ENCODE results near the gene CCDC85A.

Gene CCDC85A

GRCh38 chr2:56297671-56298070, 113.9 kb downstream of the CCDC85A start:
- no peak for DNase-seq (ENCODE audit: low read depth in 2 of 2)

GRCh38 chr2:56299171-56299691, 115.4 kb downstream of the CCDC85A start:
- no peak for DNase-seq (ENCODE audit: low read depth in 2 of 2)

- DNase-seq (ENCODE audit: low read depth in 2 of 2): no peak
These were observed 125.9 kb downstream of the CCDC85A start for GRCh38 chr2:56309626-56310170.

GRCh38 chr2:56313500-56313921, 129.7 kb downstream of the CCDC85A start:
- no peak for DNase-seq (ENCODE audit: low read depth in 2 of 2)

GRCh38 chr2:56314371-56314770, 130.6 kb downstream of the CCDC85A start:
- no peak for DNase-seq (ENCODE audit: low read depth in 2 of 2)

- no peak for DNase-seq (ENCODE audit: low read depth in 2 of 2)
These were observed 131.0 kb downstream of the CCDC85A start for GRCh38 chr2:56314796-56315195.

GRCh38 chr2:56315376-56315775, 131.6 kb downstream of the CCDC85A start:
- no peak for DNase-seq (ENCODE audit: low read depth in 2 of 2)

- DNase-seq (ENCODE audit: low read depth in 2 of 2): no peak
These were observed 132.2 kb downstream of the CCDC85A start for GRCh38 chr2:56316011-56316410.

- DNase-seq (ENCODE audit: low read depth in 2 of 2): no peak
These were observed 134.4 kb downstream of the CCDC85A start for GRCh38 chr2:56318147-56318546.

- no peak for DNase-seq (ENCODE audit: low read depth in 2 of 2)
These were observed 142.0 kb downstream of the CCDC85A start for GRCh38 chr2:56325661-56326345.

GRCh38 chr2:56326346-56326741, 142.6 kb downstream of the CCDC85A start:
- DNase-seq (ENCODE audit: low read depth in 2 of 2): no peak

- no peak for DNase-seq (ENCODE audit: low read depth in 2 of 2)
These were observed 148.0 kb downstream of the CCDC85A start for GRCh38 chr2:56331810-56332209.

GRCh38 chr2:56333812-56334485, 150.2 kb downstream of the CCDC85A start:
- DNase-seq (ENCODE audit: low read depth in 2 of 2): no peak

GRCh38 chr2:56334622-56335021, 150.8 kb downstream of the CCDC85A start:
- no peak for DNase-seq (ENCODE audit: low read depth in 2 of 2)

- no peak for DNase-seq (ENCODE audit: low read depth in 2 of 2)
These were observed 151.3 kb downstream of the CCDC85A start for GRCh38 chr2:56335101-56335500.

- no peak for DNase-seq (ENCODE audit: low read depth in 2 of 2)
These were observed 153.6 kb downstream of the CCDC85A start for GRCh38 chr2:56337342-56337741.

GRCh38 chr2:56338232-56338631, 154.4 kb downstream of the CCDC85A start:
- DNase-seq (ENCODE audit: low read depth in 2 of 2): no peak

- DNase-seq (ENCODE audit: low read depth in 2 of 2): no peak
These were observed 161.0 kb downstream of the CCDC85A start for GRCh38 chr2:56344771-56345170.

GRCh38 chr2:56347881-56348280, 164.1 kb downstream of the CCDC85A start:
- no peak for DNase-seq (ENCODE audit: low read depth in 2 of 2)

GRCh38 chr2:56348392-56349210, 164.8 kb downstream of the CCDC85A start:
- no peak for DNase-seq (ENCODE audit: low read depth in 2 of 2)

- no peak for DNase-seq (ENCODE audit: low read depth in 2 of 2)
These were observed 174.0 kb downstream of the CCDC85A start for GRCh38 chr2:56357655-56358295.

- DNase-seq (ENCODE audit: low read depth in 2 of 2): no peak
These were observed 178.1 kb downstream of the CCDC85A start for GRCh38 chr2:56361844-56362243.

All from activated CD8-positive, alpha-beta memory T cell treated with anti-CD3 and anti-CD28 coated beads for 4 hours (primary cell).